GM18951 (cell line): ENCODE measurements around the gene IMPG1.

Experiments used
- POLR2A ChIP-seq: IDR thresholded peaks from 4 replicates; pipeline ENCODE4 v1.6.1; 2011; ENCODE audit warnings: mild to moderate bottlenecking; ENCODE audit not compliant: insufficient read length, insufficient read depth; ENCODE audit errors: extremely low read depth
- in situ Hi-C: fragments of 300-500 bp; cut with MboI; formaldehyde crosslinking; loops from one replicate; pipeline ENCODE4 v1.12.0; 2022; ENCODE audit warnings: low sequenced_read_pairs, mixed read lengths, inconsistent platforms; ENCODE audit not compliant: unreplicated experiment

The IMPG1 gene

GRCh38 chr6:76072562-76072961 is at the start of gene IMPG1:
TSS of gene IMPG1 (minus strand) at chr6:76072662. CDS start at chr6:76072488, 174 bp downstream.
- in situ Hi-C loops, result no loop called here
- TF ChIP-seq POLR2A, result no peak

- no peak for TF ChIP-seq POLR2A
- in situ Hi-C loops, result no loop called here
Observed at GRCh38 chr6:76120302-76120701, 47.8 kb upstream of the IMPG1 start.

- no peak for TF ChIP-seq POLR2A
- in situ Hi-C loops, result no loop called here
Observed at GRCh38 chr6:76073281-76073680, 819 bp upstream of the IMPG1 start.

- in situ Hi-C loops, result no loop called here
- no peak for TF ChIP-seq POLR2A
Observed at GRCh38 chr6:76057469-76057868, 15.0 kb downstream of the IMPG1 start.

GRCh38 chr6:76052314-76052713 is 20.1 kb downstream of the IMPG1 start:
- in situ Hi-C loops, result no loop called here
- no peak for TF ChIP-seq POLR2A

GRCh38 chr6:76043690-76044089 is 28.8 kb downstream of the IMPG1 start:
- in situ Hi-C loops, result no loop called here

GRCh38 chr6:76035713-76036112 is 36.7 kb downstream of the IMPG1 start:
- no peak for TF ChIP-seq POLR2A
- in situ Hi-C loops, result no loop called here

More at GRCh38 chr6:76043690-76044089, 28.8 kb downstream of the IMPG1 start:
- TF ChIP-seq POLR2A, result no peak

GRCh38 chr6:76026101-76026500 is 46.4 kb downstream of the IMPG1 start:
- in situ Hi-C loops, result no loop called here
- TF ChIP-seq POLR2A, result no peak

- in situ Hi-C loops, result no loop called here
- no peak for TF ChIP-seq POLR2A
Observed at GRCh38 chr6:76014626-76015530, 57.6 kb downstream of the IMPG1 start.

GRCh38 chr6:76004202-76004601 is 68.3 kb downstream of the IMPG1 start:
- in situ Hi-C loops, result no loop called here
- TF ChIP-seq POLR2A, result no peak

- TF ChIP-seq POLR2A, result no peak
- in situ Hi-C loops, result no loop called here
Observed at GRCh38 chr6:76003686-76004085, 68.8 kb downstream of the IMPG1 start.

- in situ Hi-C loops, result no loop called here
- no peak for TF ChIP-seq POLR2A
Observed at GRCh38 chr6:76003113-76003512, 69.3 kb downstream of the IMPG1 start.

GRCh38 chr6:76000629-76001028 is 71.8 kb downstream of the IMPG1 start:
- in situ Hi-C loops, result no loop called here
- no peak for TF ChIP-seq POLR2A

GRCh38 chr6:75997696-75998095 is 74.8 kb downstream of the IMPG1 start:
- in situ Hi-C loops, result no loop called here
- no peak for TF ChIP-seq POLR2A
